ENCODE data around the gene PDHX.

GRCh38 chr11:35042224-35042623, 125.8 kb downstream of the PDHX start:
- TF ChIP-seq CTCF (optimal IDR thresholded peaks at IDR 0.05 in 1 of 3, IDR thresholded peaks at IDR 0.05 in 1 of 3, conservative IDR thresholded peaks at IDR 0.05 in 1 of 3; ENCODE audit: extremely low read depth in 1 of 3, insufficient read depth in 2 of 3, low read length in 3 of 3) (no peak), EZH2 (IDR thresholded peaks at IDR 0.05; ENCODE audit: low read length) (no peak)

All from keratinocyte (primary cell).